ENCODE measurements around the gene SDK1.

SDK1 gene

DNA sequence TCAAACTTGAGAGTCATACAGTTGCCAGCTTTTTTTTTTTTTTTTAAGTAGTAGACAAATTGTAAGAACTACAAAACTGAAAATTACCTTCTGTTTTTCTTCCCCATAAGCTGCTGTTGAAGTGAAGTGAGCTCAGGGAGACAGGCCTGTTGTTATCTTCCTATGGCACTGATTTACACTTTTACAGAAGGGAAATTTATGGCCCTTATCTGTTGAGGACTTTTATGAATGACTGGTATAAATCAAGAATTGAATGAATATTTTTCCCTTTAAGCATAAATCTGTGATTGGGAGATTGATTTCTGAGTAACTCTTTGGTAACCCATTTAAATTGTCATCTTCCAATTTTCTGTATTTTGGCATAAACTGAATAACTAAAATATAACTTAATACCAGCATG lies 124.0 kb downstream of the SDK1 start:
- no peak overlapping the region for H3K4me3 ChIP-seq (ENCODE audit: low read depth, low read length)
- DNase-seq = no peak
- TF ChIP-seq, protein P1, sequence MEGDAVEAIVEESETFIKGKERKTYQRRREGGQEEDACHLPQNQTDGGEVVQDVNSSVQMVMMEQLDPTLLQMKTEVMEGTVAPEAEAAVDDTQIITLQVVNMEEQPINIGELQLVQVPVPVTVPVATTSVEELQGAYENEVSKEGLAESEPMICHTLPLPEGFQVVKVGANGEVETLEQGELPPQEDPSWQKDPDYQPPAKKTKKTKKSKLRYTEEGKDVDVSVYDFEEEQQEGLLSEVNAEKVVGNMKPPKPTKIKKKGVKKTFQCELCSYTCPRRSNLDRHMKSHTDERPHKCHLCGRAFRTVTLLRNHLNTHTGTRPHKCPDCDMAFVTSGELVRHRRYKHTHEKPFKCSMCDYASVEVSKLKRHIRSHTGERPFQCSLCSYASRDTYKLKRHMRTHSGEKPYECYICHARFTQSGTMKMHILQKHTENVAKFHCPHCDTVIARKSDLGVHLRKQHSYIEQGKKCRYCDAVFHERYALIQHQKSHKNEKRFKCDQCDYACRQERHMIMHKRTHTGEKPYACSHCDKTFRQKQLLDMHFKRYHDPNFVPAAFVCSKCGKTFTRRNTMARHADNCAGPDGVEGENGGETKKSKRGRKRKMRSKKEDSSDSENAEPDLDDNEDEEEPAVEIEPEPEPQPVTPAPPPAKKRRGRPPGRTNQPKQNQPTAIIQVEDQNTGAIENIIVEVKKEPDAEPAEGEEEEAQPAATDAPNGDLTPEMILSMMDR (IDR thresholded peaks at IDR 0.05; ENCODE audit: low read depth, low read length) = no peak
- H3K27ac ChIP-seq = no peak overlapping the region
- no peaks in the 10 kb centered on the region for H3K27me3 ChIP-seq (ENCODE audit: insufficient read depth, low read depth, severe bottlenecking)
- no peaks in the 10 kb centered on the region for H3K9me3 ChIP-seq (ENCODE audit: severe bottlenecking)
- no peaks in the 10 kb centered on the region for H3K36me3 ChIP-seq

GRCh38 chr7:3426064-3426463 lies 125.0 kb downstream of the SDK1 start:
- Histone ChIP-seq H3K27me3 (ENCODE audit: insufficient read depth, low read depth, severe bottlenecking) (no peaks in the 10 kb centered on the region), H3K36me3 (no peaks in the 10 kb centered on the region), H3K27ac (no peak overlapping the region), H3K9me3 (ENCODE audit: severe bottlenecking) (no peaks in the 10 kb centered on the region), H3K4me3 (ENCODE audit: low read depth, low read length) (no peak overlapping the region)
- no peak for DNase-seq
- TF ChIP-seq, protein P1 (IDR thresholded peaks at IDR 0.05; ENCODE audit: low read depth, low read length) = no peak

GRCh38 chr7:3427957-3428356 lies 126.9 kb downstream of the SDK1 start:
- no peak for DNase-seq
- TF ChIP-seq, protein P1 (IDR thresholded peaks at IDR 0.05; ENCODE audit: low read depth, low read length) = no peak

GRCh38 chr7:3429981-3430380 lies 128.9 kb downstream of the SDK1 start:
- Histone ChIP-seq H3K36me3 (no peaks in the 10 kb centered on the region), H3K9me3 (ENCODE audit: severe bottlenecking) (no peaks in the 10 kb centered on the region), H3K27ac (no peak overlapping the region), H3K4me3 (ENCODE audit: low read depth, low read length) (no peak overlapping the region), H3K27me3 (ENCODE audit: insufficient read depth, low read depth, severe bottlenecking) (no peaks in the 10 kb centered on the region)
- no peak for DNase-seq
- TF ChIP-seq, protein P1 (IDR thresholded peaks at IDR 0.05; ENCODE audit: low read depth, low read length) = no peak

More at GRCh38 chr7:3427957-3428356, 126.9 kb downstream of the SDK1 start:
- no peaks in the 10 kb centered on the region for H3K9me3 ChIP-seq (ENCODE audit: severe bottlenecking)
- no peaks in the 10 kb centered on the region for H3K27me3 ChIP-seq (ENCODE audit: insufficient read depth, low read depth, severe bottlenecking)
- H3K27ac ChIP-seq = no peak overlapping the region
- H3K4me3 ChIP-seq (ENCODE audit: low read depth, low read length) = no peak overlapping the region
- H3K36me3 ChIP-seq = no peaks in the 10 kb centered on the region

DNA sequence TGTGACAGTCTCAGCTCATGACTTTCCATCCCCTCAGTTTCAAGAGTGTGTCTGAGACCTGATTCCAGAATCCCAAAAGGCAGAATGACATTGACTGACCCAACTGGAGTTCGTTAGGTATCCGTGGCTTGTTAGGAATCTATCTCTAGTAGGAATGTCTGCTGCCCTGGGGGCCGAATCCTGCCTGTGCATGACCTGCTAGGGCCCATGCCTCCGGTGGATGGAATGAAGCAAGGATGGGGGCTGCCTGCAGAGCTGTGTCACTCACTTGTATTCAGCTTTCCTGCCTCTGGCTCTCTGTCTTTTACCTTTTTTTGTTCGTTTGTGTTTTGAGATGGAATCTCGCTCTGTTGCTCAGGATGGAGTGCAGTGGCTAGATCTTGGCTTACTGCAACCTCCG lies 129.5 kb downstream of the SDK1 start:
- DNase-seq = no peak
- no peak overlapping the region for H3K4me3 ChIP-seq (ENCODE audit: low read depth, low read length)
- no peaks in the 10 kb centered on the region for H3K27me3 ChIP-seq (ENCODE audit: insufficient read depth, low read depth, severe bottlenecking)
- H3K36me3 ChIP-seq = no peaks in the 10 kb centered on the region
- H3K9me3 ChIP-seq (ENCODE audit: severe bottlenecking) = no peaks in the 10 kb centered on the region
- TF ChIP-seq, protein P1 (IDR thresholded peaks at IDR 0.05; ENCODE audit: low read depth, low read length) = no peak
- H3K27ac ChIP-seq = no peak overlapping the region

GRCh38 chr7:3431306-3431705 lies 130.3 kb downstream of the SDK1 start:
- TF ChIP-seq, protein P1 (IDR thresholded peaks at IDR 0.05; ENCODE audit: low read depth, low read length) = no peak
- DNase-seq = no peak
- no peaks in the 10 kb centered on the region for H3K9me3 ChIP-seq (ENCODE audit: severe bottlenecking)
- H3K27ac ChIP-seq = no peak overlapping the region
- no peak overlapping the region for H3K4me3 ChIP-seq (ENCODE audit: low read depth, low read length)
- H3K36me3 ChIP-seq = no peaks in the 10 kb centered on the region
- no peaks in the 10 kb centered on the region for H3K27me3 ChIP-seq (ENCODE audit: insufficient read depth, low read depth, severe bottlenecking)
